Esophagus squamous epithelium (tissue), 4 donors: ENCODE measurements around the gene TGM3.

Experiments
- POLR2A ChIP-seq, 4 donors: fragments of 450-650 bp; IDR thresholded peaks; one replicate each; pipeline ENCODE4 v1.6.1; 2017; ENCODE audit warnings: antibody characterized with exemption in 4 of 4, mild to moderate bottlenecking in 4 of 4, moderate library complexity in 3 of 4
- TF ChIP-seq, protein P1 (sequence below), 6 experiments: fragments of 450-650 bp in 4 of 6; fragments of 200-600 bp in 2 of 6; sonication (generic) in 2 of 6; IDR thresholded peaks; one replicate each; pipeline ENCODE4 v1.5.1; 2016 to 2019; ENCODE audit warnings: antibody characterized with exemption in 6 of 6, mild to moderate bottlenecking in 4 of 6, moderate library complexity in 4 of 6

- TF ChIP-seq, protein P1, sequence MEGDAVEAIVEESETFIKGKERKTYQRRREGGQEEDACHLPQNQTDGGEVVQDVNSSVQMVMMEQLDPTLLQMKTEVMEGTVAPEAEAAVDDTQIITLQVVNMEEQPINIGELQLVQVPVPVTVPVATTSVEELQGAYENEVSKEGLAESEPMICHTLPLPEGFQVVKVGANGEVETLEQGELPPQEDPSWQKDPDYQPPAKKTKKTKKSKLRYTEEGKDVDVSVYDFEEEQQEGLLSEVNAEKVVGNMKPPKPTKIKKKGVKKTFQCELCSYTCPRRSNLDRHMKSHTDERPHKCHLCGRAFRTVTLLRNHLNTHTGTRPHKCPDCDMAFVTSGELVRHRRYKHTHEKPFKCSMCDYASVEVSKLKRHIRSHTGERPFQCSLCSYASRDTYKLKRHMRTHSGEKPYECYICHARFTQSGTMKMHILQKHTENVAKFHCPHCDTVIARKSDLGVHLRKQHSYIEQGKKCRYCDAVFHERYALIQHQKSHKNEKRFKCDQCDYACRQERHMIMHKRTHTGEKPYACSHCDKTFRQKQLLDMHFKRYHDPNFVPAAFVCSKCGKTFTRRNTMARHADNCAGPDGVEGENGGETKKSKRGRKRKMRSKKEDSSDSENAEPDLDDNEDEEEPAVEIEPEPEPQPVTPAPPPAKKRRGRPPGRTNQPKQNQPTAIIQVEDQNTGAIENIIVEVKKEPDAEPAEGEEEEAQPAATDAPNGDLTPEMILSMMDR (IDR thresholded peaks at IDR 0.05): no peak
- TF ChIP-seq POLR2A (IDR thresholded peaks at IDR 0.05): no peak
Observed at GRCh38 chr20:2305479-2305878, 9.7 kb downstream of the TGM3 start.
